Rectal smooth muscle tissue (tissue), 1 donor: ENCODE data around the gene SMCO4.
A peak's percentile ranks its signal among the peaks of the same experiment; 100 is the strongest.
"Not testable (repeated sequence)": the region's sequence is repeated elsewhere in the genome, so short reads cannot be mapped to it uniquely, and the experiment has no call there.

ENCODE experiments used
- H3K27ac ChIP-seq: one replicate; pipeline ENCODE4 v1.7.0; 2013; ENCODE audit warnings: low read depth, low read length, inconsistent platforms
- H3K27me3 ChIP-seq: one replicate; pipeline ENCODE4 v1.7.0; 2013; ENCODE audit warnings: low read length; ENCODE audit not compliant: control insufficient read depth, insufficient read depth
- H3K36me3 ChIP-seq: one replicate; pipeline ENCODE4 v1.7.0; 2013; ENCODE audit warnings: low read length; ENCODE audit not compliant: control insufficient read depth, insufficient read depth
- H3K4me1 ChIP-seq: one replicate; pipeline ENCODE4 v1.7.0; 2013; ENCODE audit warnings: low read length; ENCODE audit not compliant: control insufficient read depth, insufficient read depth
- H3K4me3 ChIP-seq: one replicate; pipeline ENCODE4 v1.7.0; 2013; ENCODE audit warnings: low read length
- H3K9ac ChIP-seq: one replicate; pipeline ENCODE4 v1.7.0; 2013; ENCODE audit warnings: low read length

Gene SMCO4

DNA sequence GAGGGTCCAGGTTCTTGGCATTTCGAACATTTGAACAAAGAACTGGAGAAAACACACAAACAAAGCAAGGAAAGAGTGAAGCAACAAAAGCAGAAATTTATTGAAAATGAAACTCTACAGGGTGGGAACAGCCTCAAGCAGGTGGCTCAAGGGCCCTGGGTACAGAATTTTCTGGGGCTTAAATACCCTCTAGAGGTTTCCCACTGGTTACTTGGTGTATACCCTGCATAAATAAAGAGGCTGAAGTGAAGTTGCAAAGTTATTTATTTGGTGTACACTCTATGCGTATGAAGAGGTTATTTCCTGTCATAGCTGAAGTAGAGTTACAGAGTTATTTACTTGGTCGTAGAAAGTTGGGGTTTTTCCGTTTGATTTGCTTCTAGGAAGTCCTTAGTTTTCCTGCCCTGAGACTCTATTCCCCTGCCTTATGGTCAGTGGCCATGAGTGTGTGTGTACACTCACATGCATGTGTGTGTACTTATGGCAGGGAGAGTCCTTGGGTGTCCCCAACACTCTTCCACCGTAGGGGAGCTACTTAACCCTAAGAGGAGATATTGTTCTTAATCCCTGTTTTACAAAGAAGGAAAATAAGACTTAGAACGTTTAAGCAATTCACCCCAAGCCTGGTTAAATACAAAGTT, 5.6 kb upstream of the SMCO4 start:
- Histone ChIP-seq H3K9ac (no peak overlapping the region), H3K27me3 (no peaks in the 10 kb centered on the region), H3K27ac (no peak overlapping the region), H3K4me3 (no peak overlapping the region), H3K36me3 (no peaks in the 10 kb centered on the region), H3K4me1 (peaks cover 2% of the 10 kb centered on the region)

DNA sequence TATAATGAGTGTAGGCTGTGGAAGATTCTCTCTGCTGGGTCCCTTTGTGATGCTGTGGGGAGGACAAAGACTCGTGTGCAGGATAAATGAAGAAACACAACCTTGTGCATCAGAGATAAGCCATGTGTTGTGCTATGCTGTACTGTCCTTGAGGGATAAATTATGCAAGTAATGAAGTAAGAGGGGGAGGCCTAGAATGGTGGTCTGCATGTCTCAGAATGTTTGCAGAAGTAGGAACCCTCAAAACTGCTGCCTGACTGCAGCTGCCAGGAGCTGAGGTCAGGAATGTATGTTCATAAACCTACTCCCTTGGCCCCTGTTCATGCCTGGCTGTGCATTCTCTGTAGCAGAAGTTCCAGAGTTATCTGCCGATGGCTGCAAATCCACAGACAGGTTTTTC, 4.6 kb upstream of the SMCO4 start:
- no peak overlapping the region for H3K9ac ChIP-seq
- no peak overlapping the region for H3K27ac ChIP-seq
- no peaks in the 10 kb centered on the region for H3K36me3 ChIP-seq
- no peaks in the 10 kb centered on the region for H3K27me3 ChIP-seq
- H3K4me3 ChIP-seq: no peak overlapping the region
- H3K4me1 ChIP-seq: peaks cover 4% of the 10 kb centered on the region

GRCh38 chr11:93547028-93547427, 3.8 kb upstream of the SMCO4 start:
- H3K4me3 ChIP-seq: no peak overlapping the region

GRCh38 chr11:93545566-93545965, 2.4 kb upstream of the SMCO4 start:
- Histone ChIP-seq H3K36me3 (no peaks in the 10 kb centered on the region), H3K27ac (no peak overlapping the region), H3K4me1 (peaks cover 4% of the 10 kb centered on the region), H3K9ac (no peak overlapping the region), H3K27me3 (no peaks in the 10 kb centered on the region), H3K4me3 (no peak overlapping the region)

More at GRCh38 chr11:93547028-93547427, 3.8 kb upstream of the SMCO4 start:
- H3K36me3 ChIP-seq: no peaks in the 10 kb centered on the region
- no peaks in the 10 kb centered on the region for H3K27me3 ChIP-seq
- H3K4me1 ChIP-seq: peaks cover 4% of the 10 kb centered on the region
- no peak overlapping the region for H3K9ac ChIP-seq
- no peak overlapping the region for H3K27ac ChIP-seq

GRCh38 chr11:93542811-93543229, 371 bp downstream of the SMCO4 start:
- Histone ChIP-seq H3K27ac (peak overlapping the region; percentile 41), H3K4me1 (peaks cover 4% of the 10 kb centered on the region), H3K36me3 (no peaks in the 10 kb centered on the region), H3K4me3 (peak overlapping the region; percentile 65), H3K9ac (no peak overlapping the region), H3K27me3 (no peaks in the 10 kb centered on the region)

DNA sequence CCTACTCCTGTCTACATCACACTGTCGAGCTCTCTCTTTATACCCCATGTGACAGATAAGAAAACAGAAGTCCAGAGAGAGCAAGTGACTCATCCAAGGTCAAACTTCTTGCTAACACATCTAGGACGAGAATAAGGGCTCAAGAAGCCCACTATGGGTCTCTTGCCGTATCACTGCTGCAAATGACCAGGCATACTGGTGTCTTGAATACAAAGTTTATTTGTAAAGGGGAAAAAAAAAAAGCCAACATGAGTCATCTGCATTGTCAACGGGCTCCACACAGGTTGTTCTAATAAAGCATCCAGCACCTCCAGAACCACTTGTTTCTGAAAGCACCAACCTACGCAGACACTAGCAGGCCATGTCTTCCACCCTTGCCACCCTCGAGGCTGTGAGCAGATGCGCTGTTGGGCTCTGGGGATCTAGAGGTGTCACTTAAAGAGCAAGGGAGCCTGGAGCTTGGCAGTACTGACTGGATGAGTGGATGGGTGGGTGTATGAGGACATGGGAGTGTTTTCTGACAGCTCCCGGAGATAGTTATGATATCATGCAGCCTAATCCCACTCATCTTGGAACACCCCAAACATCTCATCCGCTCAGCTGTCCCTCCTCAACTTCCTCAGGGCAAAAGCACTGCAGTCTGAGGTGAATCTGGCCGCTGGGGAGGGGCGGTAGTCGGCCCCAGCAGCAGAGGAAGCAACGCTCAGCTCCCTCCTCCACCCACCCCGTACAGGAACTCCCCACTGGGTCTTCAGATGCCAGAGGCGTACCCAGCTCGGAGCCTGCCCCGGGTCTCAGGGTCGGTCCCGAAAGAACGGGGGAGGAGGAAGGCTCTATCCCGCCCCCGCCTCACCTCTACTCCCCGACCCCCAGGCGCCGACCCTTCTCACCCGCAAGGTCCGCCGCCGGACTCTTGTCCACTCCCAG, 1.0 kb downstream of the SMCO4 start:
- Histone ChIP-seq H3K4me1 (peaks cover 4% of the 10 kb centered on the region), H3K9ac (no peak overlapping the region), H3K27ac (peak overlapping the region; percentile 41), H3K27me3 (no peaks in the 10 kb centered on the region), H3K4me3 (peak overlapping the region; percentile 65), H3K36me3 (no peaks in the 10 kb centered on the region)

- peaks cover 4% of the 10 kb centered on the region for H3K4me1 ChIP-seq
- no peaks in the 10 kb centered on the region for H3K36me3 ChIP-seq
- no peak overlapping the region for H3K27ac ChIP-seq
- H3K4me3 ChIP-seq: no peak overlapping the region
- no peak overlapping the region for H3K9ac ChIP-seq
- no peaks in the 10 kb centered on the region for H3K27me3 ChIP-seq
These were observed 2.2 kb downstream of the SMCO4 start for GRCh38 chr11:93540896-93541553.

- Histone ChIP-seq H3K9ac (no peak overlapping the region), H3K27me3 (no peaks in the 10 kb centered on the region), H3K27ac (no peak overlapping the region), H3K4me3 (no peak overlapping the region), H3K36me3 (no peaks in the 10 kb centered on the region), H3K4me1 (peaks cover 4% of the 10 kb centered on the region)
These were observed 2.9 kb downstream of the SMCO4 start for GRCh38 chr11:93540337-93540736.

- no peaks in the 10 kb centered on the region for H3K36me3 ChIP-seq
- no peak overlapping the region for H3K4me3 ChIP-seq
- no peaks in the 10 kb centered on the region for H3K4me1 ChIP-seq
- H3K9ac ChIP-seq: no peak overlapping the region
- H3K27me3 ChIP-seq: no peaks in the 10 kb centered on the region
- no peak overlapping the region for H3K27ac ChIP-seq
These were observed 5.4 kb downstream of the SMCO4 start for GRCh38 chr11:93537767-93538261.

- no peaks in the 10 kb centered on the region for H3K4me1 ChIP-seq
- no peak overlapping the region for H3K4me3 ChIP-seq
- no peak overlapping the region for H3K27ac ChIP-seq
- no peak overlapping the region for H3K9ac ChIP-seq
- H3K36me3 ChIP-seq: no peaks in the 10 kb centered on the region
- no peaks in the 10 kb centered on the region for H3K27me3 ChIP-seq
These were observed 6.1 kb downstream of the SMCO4 start for GRCh38 chr11:93537049-93537448.

DNA sequence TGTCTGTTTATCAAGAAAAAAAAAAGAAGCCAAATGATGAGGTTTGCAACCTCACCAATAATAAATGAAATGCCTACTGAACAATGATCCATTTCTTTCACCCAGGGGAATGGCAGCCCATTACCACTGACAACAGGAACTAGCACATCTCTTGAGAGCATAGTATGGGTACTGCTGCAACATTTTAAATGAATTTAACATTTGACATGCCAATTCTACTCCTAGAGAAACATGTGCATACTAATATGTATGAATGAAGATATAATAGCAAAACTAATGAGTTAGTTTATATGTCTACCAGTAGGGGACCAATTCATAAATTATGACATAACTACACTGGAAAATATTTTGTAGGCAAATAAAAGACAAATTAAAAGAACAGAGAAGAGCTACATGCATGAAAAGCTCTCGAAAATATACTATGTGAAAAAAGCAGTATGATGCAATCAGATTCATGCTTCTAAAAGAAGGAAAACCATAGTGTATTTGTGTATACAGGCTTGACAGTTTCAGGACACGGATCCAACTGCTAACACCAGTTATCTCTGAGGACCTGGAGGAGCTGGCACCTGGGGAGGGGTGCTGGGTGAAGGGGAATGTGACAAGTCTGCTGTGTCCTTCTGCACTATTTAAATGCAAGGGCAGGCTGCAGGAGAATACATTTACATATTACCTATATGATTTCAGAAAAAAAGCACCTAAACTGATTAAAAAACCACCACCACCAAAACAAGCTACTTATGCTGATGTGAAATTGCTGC, 6.9 kb downstream of the SMCO4 start:
- no peak overlapping the region for H3K27ac ChIP-seq
- H3K4me3 ChIP-seq: no peak overlapping the region
- H3K36me3 ChIP-seq: no peaks in the 10 kb centered on the region
- no peak overlapping the region for H3K9ac ChIP-seq
- H3K27me3 ChIP-seq: no peaks in the 10 kb centered on the region
- H3K4me1 ChIP-seq: no peaks in the 10 kb centered on the region

GRCh38 chr11:93535578-93535977, 7.6 kb downstream of the SMCO4 start:
- H3K27me3 ChIP-seq, H3K36me3 ChIP-seq, H3K4me3 ChIP-seq, H3K27ac ChIP-seq, H3K9ac ChIP-seq, H3K4me1 ChIP-seq: not testable (repeated sequence)
